Panc1 (cell line): ENCODE data around the gene COMMD6.

Experiments used
- TCF7L2 ChIP-seq: IDR thresholded peaks from 2 replicates; pipeline ENCODE4 v1.6.1; 2011; ENCODE audit warnings: mild to moderate bottlenecking, low read depth, low read length, inconsistent platforms
- TF ChIP-seq, protein P1 (sequence below): fragments of 450-650 bp; IDR thresholded peaks from 2 replicates; pipeline ENCODE4 v1.5.1; 2017; ENCODE audit warnings: mild to moderate bottlenecking

DNA sequence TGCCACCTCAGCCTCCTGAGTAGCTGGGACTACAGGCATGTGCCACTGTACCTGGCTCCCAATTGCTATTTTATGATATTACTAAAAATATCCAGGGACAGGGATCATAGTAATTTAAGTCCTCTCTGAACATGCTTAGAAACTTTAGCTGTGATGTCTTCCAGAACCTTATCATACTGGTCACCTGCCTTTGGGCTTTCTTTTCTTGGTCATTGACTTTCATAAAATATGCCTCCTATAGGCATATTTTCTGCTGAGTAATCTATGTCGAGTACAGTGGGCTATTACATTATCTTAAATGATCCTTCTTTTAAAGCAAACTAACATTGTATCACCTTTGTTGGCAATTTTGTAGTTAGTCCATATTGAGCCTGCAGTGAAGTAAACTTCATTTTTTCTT, 18.2 kb upstream of the COMMD6 start:
- TF ChIP-seq, protein P1, sequence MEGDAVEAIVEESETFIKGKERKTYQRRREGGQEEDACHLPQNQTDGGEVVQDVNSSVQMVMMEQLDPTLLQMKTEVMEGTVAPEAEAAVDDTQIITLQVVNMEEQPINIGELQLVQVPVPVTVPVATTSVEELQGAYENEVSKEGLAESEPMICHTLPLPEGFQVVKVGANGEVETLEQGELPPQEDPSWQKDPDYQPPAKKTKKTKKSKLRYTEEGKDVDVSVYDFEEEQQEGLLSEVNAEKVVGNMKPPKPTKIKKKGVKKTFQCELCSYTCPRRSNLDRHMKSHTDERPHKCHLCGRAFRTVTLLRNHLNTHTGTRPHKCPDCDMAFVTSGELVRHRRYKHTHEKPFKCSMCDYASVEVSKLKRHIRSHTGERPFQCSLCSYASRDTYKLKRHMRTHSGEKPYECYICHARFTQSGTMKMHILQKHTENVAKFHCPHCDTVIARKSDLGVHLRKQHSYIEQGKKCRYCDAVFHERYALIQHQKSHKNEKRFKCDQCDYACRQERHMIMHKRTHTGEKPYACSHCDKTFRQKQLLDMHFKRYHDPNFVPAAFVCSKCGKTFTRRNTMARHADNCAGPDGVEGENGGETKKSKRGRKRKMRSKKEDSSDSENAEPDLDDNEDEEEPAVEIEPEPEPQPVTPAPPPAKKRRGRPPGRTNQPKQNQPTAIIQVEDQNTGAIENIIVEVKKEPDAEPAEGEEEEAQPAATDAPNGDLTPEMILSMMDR = no peak
- TF ChIP-seq TCF7L2 = no peak
